ENCODE results near the gene CAPN5. TPM values are rescaled to one million over a fixed set of nuclear protein-coding genes. Genes with fewer than 3 reads are reported as not detected.
A peak's percentile ranks its signal among the peaks of the same experiment; 100 is the strongest.

Gene CAPN5
- total and polyA plus RNA-seq, 2 of the 8 experiments (the other 6 are each of a cell fraction or from before 2014, with no cell fraction given), result 21.5 to 22.4 TPM

- no peaks in the 10 kb centered on the region for H3K79me2 ChIP-seq (ENCODE audit: control insufficient read depth in 1 of 2, insufficient read depth in 2 of 2, low read length in 2 of 2)
- no peak for TF ChIP-seq NANOG (IDR thresholded peaks at IDR 0.05; ENCODE audit: insufficient read depth, low read depth, low read length, poor library complexity, severe bottlenecking)
- no peak for TF ChIP-seq USF2 (IDR thresholded peaks at IDR 0.05; ENCODE audit: low read length)
- TF ChIP-seq CHD2 (IDR thresholded peaks at IDR 0.05; ENCODE audit: low read length), result no peak
- TF ChIP-seq RXRA (IDR thresholded peaks at IDR 0.05; ENCODE audit: insufficient read depth, low read depth, low read length), result no peak
- TF ChIP-seq GTF2F1 (IDR thresholded peaks at IDR 0.05; ENCODE audit: borderline replicate concordance, low read depth, low read length), result no peak
- no peak for TF ChIP-seq ASH2L (IDR thresholded peaks at IDR 0.05; ENCODE audit: low read length)
- TF ChIP-seq SAP30 (IDR thresholded peaks at IDR 0.05; ENCODE audit: insufficient read depth, insufficient replicate concordance, low read length), result no peak
- TF ChIP-seq EZH2 (IDR thresholded peaks at IDR 0.05; ENCODE audit: low read depth, low read length, severe bottlenecking), result no peak
- POLR2A ChIA-PET (ENCODE audit: partially characterized antibody), result interaction anchor here (1.1 kb wide), 1 partner anchor 33 kb away, joined by 3 read pairs; no protein-coding TSS in a partner anchor
- no peaks in the 10 kb centered on the region for H3K36me3 ChIP-seq (ENCODE audit: control insufficient read depth in 2 of 4, insufficient read depth in 4 of 4, low read length in 3 of 4)
- H3K18ac ChIP-seq (ENCODE audit: extremely low read depth, low read length), result 0 out of 2 replicates have a peak overlapping the region, but pooled peaks have one; percentile 36
- H3K4me2 ChIP-seq (ENCODE audit: insufficient read depth in 1 of 2, low read depth in 2 of 2, low read length in 2 of 2), result peak overlapping the region in 1 of 2 experiments; percentile 58; a peak in 2 of 4 replicates
- DNase-seq (ENCODE audit: low read depth in 1 of 2, low spot score in 2 of 2) (no peak), FAIRE-seq (no peak)
- no peak overlapping the region for H3K23ac ChIP-seq (ENCODE audit: insufficient read length)
- 95% methylated on average over 12 of the region's 16 CpGs; no CpG with 5 or more reads in 1 of the 2 experiments for WGBS, 2 experiments (ENCODE audit: extremely low coverage in 1 of 2, insufficient coverage in 1 of 2, insufficient read length in 1 of 2, insufficient replicate concordance in 2 of 2, low coverage in 1 of 2, low lambda C conversion rate in 2 of 2, missing lambda C conversion rate in 1 of 2)
- no peak overlapping the region for H3K9ac ChIP-seq (replicated peaks in 1 of 4; ENCODE audit: extremely low read depth in 1 of 4, low read depth in 3 of 4, low read length in 3 of 4)
- H4K5ac ChIP-seq (ENCODE audit: insufficient read length, low read depth, low read length), result no peak overlapping the region
- H3K23me2 ChIP-seq (ENCODE audit: low read depth, low read length), result no peaks in the 10 kb centered on the region
- peak overlapping the region; percentile 38 for H4K91ac ChIP-seq (replicated peaks; ENCODE audit: insufficient read length, low read length)
- H3K56ac ChIP-seq (replicated peaks; ENCODE audit: insufficient read length, low read depth, low read length), result no peak overlapping the region
- H2AFZ ChIP-seq (ENCODE audit: low read length), result no peak overlapping the region
- H3K79me1 ChIP-seq (ENCODE audit: low read depth, low read length), result no peaks in the 10 kb centered on the region
- peak overlapping the region; percentile 41 for H3K4ac ChIP-seq (replicated peaks; ENCODE audit: insufficient read length, low read depth, low read length)
- H3K14ac ChIP-seq (ENCODE audit: insufficient read length), result no peak overlapping the region
- no peaks in the 10 kb centered on the region for H4K20me1 ChIP-seq (replicated peaks in 1 of 2; ENCODE audit: control insufficient read depth in 1 of 2, insufficient read depth in 2 of 2, low read length in 2 of 2)
- CTCF ChIA-PET (ENCODE audit: partially characterized antibody), result interaction anchor here (0.6 to 15.1 kb wide), 14 partner anchors 12 to 305 kb away, joined by 3 to 187 read pairs (median 4); partner anchors contain the start of gene MYO7A
- no peak overlapping the region for H3K4me3 ChIP-seq (ENCODE audit: extremely low read depth in 1 of 4, insufficient read depth in 2 of 4, low read depth in 3 of 4, low read length in 4 of 4)
- peaks cover 22 to 60% (median 34%) of the 10 kb centered on the region in 4 experiments for H3K4me1 ChIP-seq (replicated peaks in 1 of 4; ENCODE audit: control insufficient read depth in 3 of 4, insufficient read depth in 4 of 4, low read length in 3 of 4)
- H2BK20ac ChIP-seq (ENCODE audit: low read length), result 0 out of 2 replicates have a peak overlapping the region, but pooled peaks have one; percentile 66
- no peak overlapping the region for H2BK15ac ChIP-seq (ENCODE audit: low read length)
- no peak overlapping the region for H2BK120ac ChIP-seq (replicated peaks; ENCODE audit: low read depth, low read length)
- H3K27me3 ChIP-seq (replicated peaks in 1 of 4; ENCODE audit: control insufficient read depth in 3 of 4, extremely low read depth in 1 of 4, insufficient read depth in 3 of 4, low read length in 3 of 4), result peaks cover 0 to 3% (median 0%) of the 10 kb centered on the region in 4 experiments; a peak in 1 of 7 replicates
- H2AK5ac ChIP-seq (ENCODE audit: low read depth, low read length), result no peak overlapping the region
- H2BK5ac ChIP-seq (ENCODE audit: low read depth, low read length), result peak overlapping the region; percentile 80; the same call in 1 of the 2 replicates
- no peaks in the 10 kb centered on the region for H3K9me3 ChIP-seq (ENCODE audit: insufficient read depth in 2 of 2, low read depth in 1 of 2, low read length in 1 of 2)
- H4K8ac ChIP-seq (ENCODE audit: extremely low read depth, insufficient read depth, low read length), result no peak overlapping the region
- peak overlapping the region; percentile 18; the same call in 1 of the 2 replicates for H2BK12ac ChIP-seq (ENCODE audit: low read depth, low read length)
- H3K27ac ChIP-seq (ENCODE audit: low read depth, low read length), result no peak overlapping the region
Measured at GRCh38 chr11:77172666-77172982, 105.9 kb downstream of the CAPN5 start.
